B cell (primary cell): ENCODE results near the gene RABGAP1L. TPM values are rescaled to one million over a fixed set of nuclear protein-coding genes. Genes with fewer than 3 reads are reported as not detected.

Source experiments
- ATAC-seq: fragments of 200-7000 bp; cut with Tn5 transposase; one replicate; pipeline ENCODE4 v1.10.0; 2021; ENCODE audit warnings: low read depth, mild to moderate bottlenecking, moderate number of reproducible peaks, moderate library complexity
- CTCF ChIA-PET: fragments of 350-600 bp; sonication (Branson Sonifier 250); formaldehyde crosslinking; loops from one replicate; lab custom pipeline; 2021; ENCODE audit warnings: antibody characterized with exemption, inconsistent platforms; lab: Charles Lee
- POLR2A ChIA-PET: fragments of 350-600 bp; sonication (Branson Sonifier 250); formaldehyde crosslinking; loops from one replicate; lab custom pipeline; 2021; ENCODE audit warnings: antibody characterized with exemption; lab: Charles Lee
- DNase-seq: peaks from one replicate; pipeline ENCODE4 v3.0.0; 2013
- H2AFZ ChIP-seq: 2 replicates; pipeline ENCODE4 v1.6.1; 2012; ENCODE audit warnings: mild to moderate bottlenecking, low read depth, low read length; ENCODE audit not compliant: insufficient read depth, poor library complexity, severe bottlenecking
- H3K27ac ChIP-seq, 2 donors: 1 replicate in 1 of 2; 2 replicates in 1 of 2; pipeline ENCODE4 v1.5.1; 2012 to 2013; ENCODE audit warnings: low read length in 2 of 2, mild to moderate bottlenecking in 2 of 2, moderate library complexity in 1 of 2
- H3K27me3 ChIP-seq, 4 experiments: fragments of 200-600 bp in 1 of 4; sonication (generic) in 1 of 4; replicated peaks in 1 of 4; 1 replicate in 2 of 4; 2 replicates in 2 of 4; pipeline versions ENCODE4 v1.6.1 to v1.7.0; 2013 to 2016; ENCODE audit warnings: low read length in 3 of 4, mild to moderate bottlenecking in 2 of 4, mixed read lengths in 1 of 4, moderate library complexity in 1 of 4; ENCODE audit not compliant: insufficient read depth in 4 of 4, control insufficient read depth in 3 of 4; ENCODE audit errors: control extremely low read depth in 1 of 4
- H3K36me3 ChIP-seq, 2 experiments: replicated peaks in 1 of 2; 1 replicate in 1 of 2; 2 replicates in 1 of 2; pipeline versions ENCODE4 v1.6.1 to v1.7.1; 2013; ENCODE audit warnings: low read length in 1 of 2; ENCODE audit not compliant: insufficient read depth in 2 of 2, control insufficient read depth in 1 of 2; ENCODE audit errors: control extremely low read depth in 1 of 2, extremely low read depth in 1 of 2
- H3K4me1 ChIP-seq, 2 donors: fragments of 200-600 bp in 1 of 2; sonication (generic) in 1 of 2; 1 replicate in 1 of 2; 2 replicates in 1 of 2; pipeline versions ENCODE4 v1.5.1 to v1.6.1; 2013 to 2017; ENCODE audit warnings: low read length in 2 of 2; ENCODE audit not compliant: control insufficient read depth in 2 of 2, insufficient read depth in 2 of 2
- H3K4me2 ChIP-seq: replicated peaks from 2 replicates; pipeline ENCODE3; 2012; ENCODE audit warnings: mild to moderate bottlenecking, low read depth, low read length; ENCODE audit not compliant: poor library complexity, severe bottlenecking
- H3K4me3 ChIP-seq, 5 experiments: fragments of 200-600 bp in 1 of 5; sonication (generic) in 1 of 5; 1 replicate in 3 of 5; 2 replicates in 2 of 5; pipeline versions ENCODE4 v1.5.1 to v1.7.0; 2011 to 2016; ENCODE audit warnings: low read length in 4 of 5, mild to moderate bottlenecking in 4 of 5, low read depth in 2 of 5, control low read depth in 1 of 5, moderate library complexity in 1 of 5; ENCODE audit not compliant: insufficient read depth in 1 of 5; ENCODE audit errors: control extremely low read depth in 1 of 5, extremely low read depth in 1 of 5
- H3K79me2 ChIP-seq: fragments of 200-600 bp; sonication (generic); one replicate; pipeline ENCODE4 v1.6.0; 2016; ENCODE audit warnings: low read length; ENCODE audit not compliant: control insufficient read depth, insufficient read depth
- H3K9ac ChIP-seq: fragments of 200-600 bp; sonication (generic); 2 replicates; pipeline ENCODE4 v1.6.1; 2017; ENCODE audit warnings: mild to moderate bottlenecking, low read length, moderate library complexity
- H3K9me3 ChIP-seq, 3 donors: one replicate each; pipeline versions ENCODE4 v1.6.1 to v1.7.1; 2013; ENCODE audit warnings: low read length in 2 of 3; ENCODE audit not compliant: control insufficient read depth in 2 of 3, insufficient read depth in 1 of 3; ENCODE audit errors: control extremely low read depth in 1 of 3
- H4K20me1 ChIP-seq: 2 replicates; pipeline ENCODE4 v1.6.0; 2012; ENCODE audit warnings: mild to moderate bottlenecking, low read length; ENCODE audit not compliant: insufficient read depth, control insufficient read depth, poor library complexity, severe bottlenecking
- H3K27ac Mint-ChIP-seq: one replicate; pipeline ENCODE4 v1.8.0; 2021; ENCODE audit warnings: mixed read lengths
- H3K27me3 Mint-ChIP-seq: one replicate; pipeline ENCODE4 v1.8.0; 2021; ENCODE audit warnings: mixed read lengths
- H3K4me1 Mint-ChIP-seq: one replicate; pipeline ENCODE4 v1.8.0; 2021; ENCODE audit warnings: mixed read lengths
- H3K4me3 Mint-ChIP-seq: one replicate; pipeline ENCODE4 v1.8.0; 2021; ENCODE audit warnings: mixed read lengths
- H3K9me3 Mint-ChIP-seq: one replicate; pipeline ENCODE4 v1.8.0; 2022; ENCODE audit warnings: mixed read lengths; ENCODE audit not compliant: insufficient read depth
- CTCF ChIP-seq: fragments of 200-600 bp; IDR thresholded peaks from one replicate; pipeline ENCODE4 v1.8.0; 2022; ENCODE audit warnings: antibody characterized with exemption, mild to moderate bottlenecking
- EZH2 ChIP-seq: IDR thresholded peaks from 2 replicates; pipeline ENCODE4 v1.6.1; 2012; ENCODE audit warnings: borderline replicate concordance, low read depth, mild to moderate bottlenecking, moderate library complexity, low read length; ENCODE audit not compliant: insufficient read depth, poor library complexity, severe bottlenecking
- WGBS: methylation state at CpG from one replicate; pipeline ENCODE4 v1.1.5; 2013; ENCODE audit warnings: missing lambda C conversion rate; ENCODE audit not compliant: insufficient coverage; 5-methylcytosine and 5-hydroxymethylcytosine counted together
- intact Hi-C: fragments of 100-400 bp; cut with micrococcal nuclease; formaldehyde crosslinking; loops from one replicate; pipeline ENCODE4 v1.10.0; 2022
- polyA plus RNA-seq: library from polyadenylated mRNA; depleted of rRNA; stranded (reverse); fragments of >200 nt; gene quantifications from 2 replicates; pipeline ENCODE4 v1.2.3, GENCODE V29; 2012
- total RNA-seq, 2 donors: library from RNA; stranded (reverse); fragments of 120-200 nt in 1 of 2; gene quantifications; 1 replicate in 1 of 2; 2 replicates in 1 of 2; pipeline versions ENCODE4 v1.2.3 to v1.2.4, GENCODE V29; 2013 to 2022

RABGAP1L gene
- total and polyA plus RNA-seq, 2 donors (not counting 1 experiment from before 2014, with no cell fraction given): 34.9 to 159 TPM

- Mint-ChIP-seq H3K4me3 (no peak overlapping the region), H3K27me3 (no peaks in the 10 kb centered on the region), H3K9me3 (no peaks in the 10 kb centered on the region), H3K27ac (no peak overlapping the region), H3K4me1 (no peaks in the 10 kb centered on the region)
- Histone ChIP-seq H3K27me3 (no peaks in the 10 kb centered on the region), H4K20me1 (no peaks in the 10 kb centered on the region), H3K9ac (no peak overlapping the region), H3K36me3 (no peaks in the 10 kb centered on the region), H2AFZ (no peak overlapping the region), H3K4me1 (no peaks in the 10 kb centered on the region), H3K27ac (no peak overlapping the region), H3K79me2 (no peaks in the 10 kb centered on the region), H3K4me3 (no peak overlapping the region), H3K9me3 (no peaks in the 10 kb centered on the region), H3K4me2 (no peak overlapping the region)
- intact Hi-C loops: no loop called here
- 80% methylated on average over 1 of the region's 1 CpG for WGBS
- ChIA-PET POLR2A (no interaction called here), CTCF (no interaction called here)
- ATAC-seq (no peak), DNase-seq (no peak)
- TF ChIP-seq CTCF (no peak), EZH2 (no peak)
Measured at GRCh38 chr1:174469687-174470086, 310.4 kb downstream of the RABGAP1L start.

GRCh38 chr1:174479281-174479680 lies 320.0 kb downstream of the RABGAP1L start:
- intact Hi-C loops: no loop called here
- no CpG with 5 or more reads among the region's 1 CpG for WGBS

More at GRCh38 chr1:174479281-174479680, 320.0 kb downstream of the RABGAP1L start:
- ATAC-seq (no peak), DNase-seq (no peak)
- Mint-ChIP-seq H3K9me3 (peaks cover 1% of the 10 kb centered on the region), H3K27ac (no peak overlapping the region), H3K4me3 (no peak overlapping the region), H3K4me1 (peaks cover 7% of the 10 kb centered on the region), H3K27me3 (no peaks in the 10 kb centered on the region)
- CTCF ChIA-PET: no interaction called here
- no peak overlapping the region for H3K27ac ChIP-seq
- no peak overlapping the region for H3K9ac ChIP-seq
- no peaks in the 10 kb centered on the region for H3K4me1 ChIP-seq
- no peak for TF ChIP-seq EZH2
- TF ChIP-seq CTCF: no peak
- H3K4me2 ChIP-seq: no peak overlapping the region
- no peaks in the 10 kb centered on the region for H3K36me3 ChIP-seq
- POLR2A ChIA-PET: no interaction called here
- H4K20me1 ChIP-seq: no peaks in the 10 kb centered on the region
- H3K79me2 ChIP-seq: no peaks in the 10 kb centered on the region
- H2AFZ ChIP-seq: no peak overlapping the region
- H3K27me3 ChIP-seq: no peaks in the 10 kb centered on the region
- no peaks in the 10 kb centered on the region for H3K9me3 ChIP-seq
- H3K4me3 ChIP-seq: no peak overlapping the region
